NCI-H226 (cell line): ENCODE data around the gene TMEM179.

Source experiments
- DNase-seq: peaks from one replicate; pipeline ENCODE4 v3.0.0-alpha.2; 2015

The TMEM179 gene

GRCh38 chr14:104541905-104542465 lies 62.6 kb downstream of the TMEM179 start:
- no peak for DNase-seq
